OCI-LY3 (cell line): ENCODE measurements around the gene HPCAL1.

Source experiments
- H2AFZ ChIP-seq: fragments of 200-600, 300-600 bp; shearing (Covaris generic); 2 replicates; pipeline ENCODE4 v1.6.0; 2014; ENCODE audit warnings: antibody characterized with exemption, low read depth, low read length
- H3K27ac ChIP-seq: fragments of 200-600, 300-600 bp; sonication (generic); 2 replicates; pipeline ENCODE4 v1.5.1; 2014; ENCODE audit warnings: mild to moderate bottlenecking, low read length, moderate library complexity, mixed read lengths
- H3K27me3 ChIP-seq: fragments of 200-600, 300-600 bp; sonication (generic); 2 replicates; pipeline ENCODE4 v1.6.1; 2014; ENCODE audit warnings: low read depth, low read length, mixed read lengths
- H3K36me3 ChIP-seq: fragments of 200-600, 300-600 bp; sonication (generic); replicated peaks from 2 replicates; pipeline ENCODE3; 2014; ENCODE audit warnings: low read depth, low read length, mixed read lengths
- H3K4me1 ChIP-seq: fragments of 300-600, 200-600 bp; sonication (generic); 2 replicates; pipeline ENCODE4 v1.6.1; 2014; ENCODE audit warnings: low read length, mixed read lengths
- H3K4me2 ChIP-seq: fragments of 200-600, 300-600 bp; sonication (generic); 2 replicates; pipeline ENCODE4 v1.6.1; 2014; ENCODE audit warnings: low read length, mixed read lengths
- H3K4me3 ChIP-seq: fragments of 300-600, 200-600 bp; sonication (generic); 2 replicates; pipeline ENCODE4 v1.5.1; 2014; ENCODE audit warnings: antibody characterized with exemption, mild to moderate bottlenecking, low read length, moderate library complexity
- H3K79me2 ChIP-seq: fragments of 300-600, 200-600 bp; shearing (Covaris generic); 2 replicates; pipeline ENCODE4 v1.6.1; 2014; ENCODE audit warnings: mild to moderate bottlenecking, low read length, mixed read lengths
- H3K9ac ChIP-seq: fragments of 300-600, 200-600 bp; shearing (Covaris generic); 2 replicates; pipeline ENCODE4 v1.6.0; 2014; ENCODE audit warnings: mild to moderate bottlenecking, low read length, moderate library complexity
- H3K9me3 ChIP-seq: fragments of 200-600, 300-600 bp; shearing (Covaris generic); 2 replicates; pipeline ENCODE4 v1.6.1; 2014; ENCODE audit warnings: low read length, mixed read lengths; ENCODE audit not compliant: insufficient read depth
- H4K20me1 ChIP-seq: fragments of 200-600, 300-600 bp; sonication (generic); 2 replicates; pipeline ENCODE4 v1.6.1; 2016; ENCODE audit warnings: low read length, mixed read lengths; ENCODE audit not compliant: insufficient read depth
- EZH2phosphoT487 ChIP-seq: fragments of 200-600 bp; shearing (Covaris generic); IDR thresholded peaks from 2 replicates; pipeline ENCODE4 v1.6.1; 2018; ENCODE audit warnings: antibody characterized with exemption, mixed run types, low read depth
- TF ChIP-seq, protein P1 (sequence below): fragments of 200-600, 300-600 bp; sonication (generic); IDR thresholded peaks from 2 replicates; pipeline ENCODE4 v1.5.1; 2014; ENCODE audit warnings: antibody characterized with exemption, low read length, low read depth

HPCAL1 gene

DNA sequence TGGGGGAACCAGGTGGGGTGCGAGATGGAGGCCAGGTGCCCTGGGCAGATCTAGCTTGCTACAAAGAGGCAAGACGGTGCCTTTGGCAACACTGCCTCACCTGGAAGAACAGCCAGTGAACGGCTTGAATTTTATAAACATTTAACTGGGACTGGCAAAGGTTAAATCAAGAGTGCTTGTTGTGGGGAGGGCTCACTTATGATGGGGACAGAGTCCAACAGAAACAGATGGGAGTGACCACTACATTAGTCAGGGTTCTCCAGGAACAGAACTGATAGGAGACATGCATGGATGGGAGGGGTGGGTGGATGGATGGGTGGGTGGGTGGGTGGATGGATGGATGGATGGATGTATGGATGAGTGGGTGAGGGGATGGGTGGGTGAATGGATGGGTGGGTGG lies 126.2 kb downstream of the HPCAL1 start:
- Histone ChIP-seq H3K4me3 (no peak overlapping the region), H3K4me2 (no peak overlapping the region), H3K4me1 (no peaks in the 10 kb centered on the region), H3K9me3 (no peaks in the 10 kb centered on the region), H2AFZ (no peak overlapping the region), H3K79me2 (no peaks in the 10 kb centered on the region), H3K9ac (no peak overlapping the region), H3K36me3 (no peaks in the 10 kb centered on the region), H3K27ac (no peak overlapping the region), H4K20me1 (no peaks in the 10 kb centered on the region), H3K27me3 (peaks cover 7% of the 10 kb centered on the region)
- TF ChIP-seq, protein P1, sequence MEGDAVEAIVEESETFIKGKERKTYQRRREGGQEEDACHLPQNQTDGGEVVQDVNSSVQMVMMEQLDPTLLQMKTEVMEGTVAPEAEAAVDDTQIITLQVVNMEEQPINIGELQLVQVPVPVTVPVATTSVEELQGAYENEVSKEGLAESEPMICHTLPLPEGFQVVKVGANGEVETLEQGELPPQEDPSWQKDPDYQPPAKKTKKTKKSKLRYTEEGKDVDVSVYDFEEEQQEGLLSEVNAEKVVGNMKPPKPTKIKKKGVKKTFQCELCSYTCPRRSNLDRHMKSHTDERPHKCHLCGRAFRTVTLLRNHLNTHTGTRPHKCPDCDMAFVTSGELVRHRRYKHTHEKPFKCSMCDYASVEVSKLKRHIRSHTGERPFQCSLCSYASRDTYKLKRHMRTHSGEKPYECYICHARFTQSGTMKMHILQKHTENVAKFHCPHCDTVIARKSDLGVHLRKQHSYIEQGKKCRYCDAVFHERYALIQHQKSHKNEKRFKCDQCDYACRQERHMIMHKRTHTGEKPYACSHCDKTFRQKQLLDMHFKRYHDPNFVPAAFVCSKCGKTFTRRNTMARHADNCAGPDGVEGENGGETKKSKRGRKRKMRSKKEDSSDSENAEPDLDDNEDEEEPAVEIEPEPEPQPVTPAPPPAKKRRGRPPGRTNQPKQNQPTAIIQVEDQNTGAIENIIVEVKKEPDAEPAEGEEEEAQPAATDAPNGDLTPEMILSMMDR: no peak
- no peak for TF ChIP-seq EZH2phosphoT487

DNA sequence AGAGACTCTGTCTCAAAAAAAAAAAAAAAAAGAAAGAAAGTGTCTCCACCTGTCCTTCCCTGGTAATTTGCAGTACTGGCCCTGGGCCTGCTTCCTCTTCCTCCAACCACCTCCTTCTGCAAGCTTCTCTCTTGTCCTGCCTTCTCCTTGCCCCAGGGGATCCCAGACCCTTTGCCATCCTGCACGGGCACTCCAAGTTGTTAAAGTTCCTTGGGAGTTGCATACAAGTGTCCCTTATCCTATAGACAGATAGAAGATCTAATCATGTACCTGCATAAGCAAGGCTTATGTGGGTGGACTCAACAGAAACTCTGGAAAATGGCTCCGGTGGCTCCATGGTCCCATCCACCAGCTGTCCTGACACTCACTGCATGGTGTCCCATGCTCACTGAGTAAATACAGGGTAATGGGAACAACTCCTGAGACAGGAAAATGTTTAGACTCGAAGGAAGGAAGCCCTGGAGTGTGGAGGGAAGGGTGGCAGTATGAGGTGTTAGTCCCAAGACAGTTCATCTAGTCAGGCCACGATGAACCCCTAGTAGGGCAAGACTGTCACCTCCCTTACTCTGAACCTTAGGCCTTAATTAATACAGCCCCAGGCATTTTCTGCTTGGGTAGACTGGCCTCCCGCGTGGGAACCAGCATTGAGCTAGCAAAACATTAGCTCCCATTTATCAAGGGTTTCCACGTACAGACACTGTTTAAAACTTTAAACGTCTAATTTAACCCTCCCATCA lies 128.3 kb downstream of the HPCAL1 start:
- Histone ChIP-seq H3K27me3 (peaks cover 7% of the 10 kb centered on the region), H3K79me2 (no peaks in the 10 kb centered on the region), H3K4me2 (no peak overlapping the region), H4K20me1 (no peaks in the 10 kb centered on the region), H3K4me3 (no peak overlapping the region), H3K27ac (no peak overlapping the region), H2AFZ (no peak overlapping the region), H3K9me3 (no peaks in the 10 kb centered on the region), H3K9ac (no peak overlapping the region), H3K4me1 (peaks cover 5% of the 10 kb centered on the region), H3K36me3 (no peaks in the 10 kb centered on the region)
- TF ChIP-seq, protein P1: no peak
- no peak for TF ChIP-seq EZH2phosphoT487

DNA sequence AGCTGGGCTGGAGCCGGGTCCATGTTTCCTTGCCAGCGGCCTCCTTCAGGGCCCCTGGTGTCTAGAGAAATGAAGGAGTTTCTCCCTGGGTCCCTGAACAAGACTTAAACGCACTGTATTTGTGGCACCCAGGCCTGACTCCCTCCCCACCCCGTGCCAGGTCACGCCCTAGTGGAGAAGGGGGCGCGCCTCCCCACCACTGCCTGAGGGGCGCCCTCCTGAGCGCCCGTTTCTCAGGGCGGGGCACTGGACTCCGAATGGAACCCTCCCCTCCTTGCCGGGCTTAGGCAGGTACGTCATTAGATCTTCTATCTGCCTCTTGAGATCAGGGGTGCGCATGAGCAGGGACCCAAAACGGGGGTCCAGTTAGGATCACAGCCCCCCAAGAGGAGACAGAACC lies 129.1 kb downstream of the HPCAL1 start:
- H3K27me3 ChIP-seq: peaks cover 7% of the 10 kb centered on the region
- no peak overlapping the region for H3K9ac ChIP-seq
- H3K4me2 ChIP-seq: peak overlapping the region; percentile 37; the same call in 1 of the 2 replicates
- H3K36me3 ChIP-seq: no peaks in the 10 kb centered on the region
- no peak overlapping the region for H3K4me3 ChIP-seq
- TF ChIP-seq EZH2phosphoT487: no peak
- TF ChIP-seq, protein P1: no peak
- peaks cover 5% of the 10 kb centered on the region for H3K4me1 ChIP-seq
- H2AFZ ChIP-seq: no peak overlapping the region
- no peaks in the 10 kb centered on the region for H4K20me1 ChIP-seq
- no peaks in the 10 kb centered on the region for H3K79me2 ChIP-seq
- no peak overlapping the region for H3K27ac ChIP-seq
- H3K9me3 ChIP-seq: no peaks in the 10 kb centered on the region

DNA sequence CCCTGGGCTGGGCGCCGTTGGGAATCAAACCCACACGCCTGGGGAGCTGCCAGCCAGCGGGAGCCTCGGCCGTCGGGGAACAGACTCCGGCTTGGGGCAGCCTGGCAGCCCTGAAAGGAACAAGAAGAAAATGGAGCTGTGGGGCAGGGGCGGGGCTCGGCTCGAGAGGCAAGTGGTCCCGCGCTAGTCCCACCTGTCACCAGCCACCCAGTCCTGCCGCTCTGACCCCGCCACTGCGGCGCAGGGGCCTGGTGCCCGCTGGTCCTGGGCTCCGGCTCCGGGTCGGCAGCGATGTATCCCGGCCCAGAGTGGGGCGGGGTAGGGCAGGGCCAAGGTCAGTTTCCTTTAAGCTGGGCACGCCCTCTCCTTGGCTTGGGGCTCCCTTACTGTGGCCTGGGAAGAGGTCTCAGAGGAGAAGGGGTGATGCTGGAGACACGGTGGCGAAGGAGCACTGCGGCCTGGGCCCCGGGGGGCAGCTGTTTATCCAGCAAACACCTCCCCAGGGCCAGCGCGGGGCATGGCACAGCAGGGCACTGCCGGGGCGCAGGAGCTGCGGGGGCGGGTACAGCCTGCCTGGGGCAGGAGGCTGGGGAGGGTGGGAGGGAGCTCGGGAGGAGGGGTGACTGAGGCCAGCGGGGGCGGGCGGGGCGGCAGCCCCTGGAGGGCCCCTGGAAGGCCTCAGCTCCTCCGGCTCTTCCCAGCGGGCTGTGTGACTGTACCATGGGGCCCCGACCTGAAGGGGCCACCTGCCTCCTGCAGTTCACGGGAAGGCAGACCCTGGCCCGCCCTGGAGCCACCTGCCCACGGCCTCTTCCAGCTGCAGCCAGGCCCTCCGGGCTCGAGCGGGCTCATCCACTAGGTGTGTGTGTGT lies 129.8 kb downstream of the HPCAL1 start:
- peak overlapping the region; percentile 37 for H3K4me2 ChIP-seq
- H2AFZ ChIP-seq: no peak overlapping the region
- H3K4me3 ChIP-seq: peak overlapping the region; percentile 43; the same call in 1 of the 2 replicates
- no peak overlapping the region for H3K9ac ChIP-seq
- H3K4me1 ChIP-seq: peaks cover 5% of the 10 kb centered on the region
- no peak overlapping the region for H3K27ac ChIP-seq
- no peaks in the 10 kb centered on the region for H4K20me1 ChIP-seq
- TF ChIP-seq, protein P1: no peak
- TF ChIP-seq EZH2phosphoT487: no peak
- no peaks in the 10 kb centered on the region for H3K79me2 ChIP-seq
- no peaks in the 10 kb centered on the region for H3K9me3 ChIP-seq
- H3K36me3 ChIP-seq: no peaks in the 10 kb centered on the region
- peaks cover 7% of the 10 kb centered on the region for H3K27me3 ChIP-seq
